ENCODE data around the gene U2AF1L4. TPM values are rescaled to one million over a fixed set of nuclear protein-coding genes. Genes with fewer than 3 reads are reported as not detected.

U2AF1L4 gene
- total RNA-seq, 1 donor from 2014 or later, result 24.9 TPM

DNA sequence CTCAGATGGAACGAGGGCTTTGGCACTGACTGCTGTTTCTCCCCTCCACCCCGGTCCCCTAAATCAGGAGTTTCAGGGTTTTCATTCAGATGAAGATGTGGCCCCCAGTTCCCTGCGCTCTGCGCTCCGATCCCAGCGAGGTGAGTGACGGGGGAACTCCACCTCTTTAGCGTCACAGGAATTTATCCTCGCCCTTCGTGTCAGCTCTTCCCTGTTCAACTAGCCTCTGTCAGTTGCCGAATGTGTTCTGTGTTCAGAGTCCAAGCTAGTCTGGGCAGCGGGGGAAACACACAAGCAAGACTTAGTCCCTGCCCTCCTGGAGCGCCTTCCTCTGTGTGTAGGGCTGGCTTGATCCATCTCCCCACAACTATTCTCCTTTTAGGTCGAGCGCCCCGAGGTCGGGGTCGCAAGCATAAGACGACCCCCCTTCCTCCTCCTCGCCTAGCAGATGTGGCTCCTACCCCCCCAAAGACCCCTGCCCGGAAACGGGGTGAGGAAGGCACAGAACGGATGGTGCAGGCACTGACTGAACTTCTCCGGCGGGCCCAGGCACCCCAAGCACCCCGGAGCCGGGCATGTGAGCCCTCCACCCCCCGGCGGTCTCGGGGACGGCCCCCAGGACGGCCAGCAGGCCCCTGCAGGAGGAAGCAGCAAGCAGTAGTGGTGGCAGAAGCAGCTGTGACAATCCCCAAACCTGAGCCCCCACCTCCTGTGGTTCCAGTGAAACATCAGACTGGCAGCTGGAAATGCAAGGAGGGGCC is 25.6 kb downstream of the U2AF1L4 start:
- Histone ChIP-seq H3K36me3 (peaks cover 48% of the 10 kb centered on the region), H3K27ac (replicated peaks) (peak overlapping the region; percentile 8)
- intact Hi-C loops (cut with micrococcal nuclease), result no loop called here

DNA sequence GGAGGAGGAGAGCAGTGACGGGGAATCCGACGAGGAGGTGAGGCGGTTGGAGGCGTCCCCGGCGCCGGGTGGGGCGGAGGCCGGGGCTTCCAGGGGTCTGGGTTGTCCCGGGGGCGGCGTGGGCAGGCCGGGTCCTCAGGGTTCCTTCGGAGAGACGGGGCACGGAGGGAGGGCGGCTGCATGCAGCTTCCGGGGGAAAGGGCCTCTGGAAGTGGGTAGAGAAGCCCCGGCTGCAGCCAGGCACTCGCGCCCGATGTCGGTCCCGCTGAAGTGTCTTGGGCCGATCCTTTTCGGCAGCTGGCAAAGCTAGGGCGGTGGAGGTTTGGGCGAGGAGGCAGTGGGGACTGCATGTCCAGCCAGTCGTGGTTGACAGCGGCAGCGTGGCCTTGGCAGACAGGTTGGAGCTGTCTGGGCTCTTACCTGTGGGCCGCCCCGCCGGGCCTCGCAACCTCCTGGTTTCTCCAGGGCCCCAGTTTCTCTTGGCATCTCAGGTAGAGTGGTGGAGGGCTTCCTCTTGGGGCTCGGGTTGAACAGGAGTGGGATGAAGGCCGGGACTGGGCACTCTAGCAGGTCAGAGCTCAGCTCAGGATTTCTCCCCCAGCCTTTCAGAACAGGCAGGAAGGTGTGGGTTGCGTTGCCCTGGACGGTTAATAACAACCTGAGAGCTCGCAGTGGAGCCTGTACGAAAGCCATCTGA is 26.7 kb downstream of the U2AF1L4 start:
- TF ChIP-seq, protein P1, sequence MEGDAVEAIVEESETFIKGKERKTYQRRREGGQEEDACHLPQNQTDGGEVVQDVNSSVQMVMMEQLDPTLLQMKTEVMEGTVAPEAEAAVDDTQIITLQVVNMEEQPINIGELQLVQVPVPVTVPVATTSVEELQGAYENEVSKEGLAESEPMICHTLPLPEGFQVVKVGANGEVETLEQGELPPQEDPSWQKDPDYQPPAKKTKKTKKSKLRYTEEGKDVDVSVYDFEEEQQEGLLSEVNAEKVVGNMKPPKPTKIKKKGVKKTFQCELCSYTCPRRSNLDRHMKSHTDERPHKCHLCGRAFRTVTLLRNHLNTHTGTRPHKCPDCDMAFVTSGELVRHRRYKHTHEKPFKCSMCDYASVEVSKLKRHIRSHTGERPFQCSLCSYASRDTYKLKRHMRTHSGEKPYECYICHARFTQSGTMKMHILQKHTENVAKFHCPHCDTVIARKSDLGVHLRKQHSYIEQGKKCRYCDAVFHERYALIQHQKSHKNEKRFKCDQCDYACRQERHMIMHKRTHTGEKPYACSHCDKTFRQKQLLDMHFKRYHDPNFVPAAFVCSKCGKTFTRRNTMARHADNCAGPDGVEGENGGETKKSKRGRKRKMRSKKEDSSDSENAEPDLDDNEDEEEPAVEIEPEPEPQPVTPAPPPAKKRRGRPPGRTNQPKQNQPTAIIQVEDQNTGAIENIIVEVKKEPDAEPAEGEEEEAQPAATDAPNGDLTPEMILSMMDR (IDR thresholded peaks at IDR 0.05; ENCODE audit: borderline replicate concordance), result no peak
- Histone ChIP-seq H3K36me3 (peaks cover 37% of the 10 kb centered on the region), H3K4me3 (peak overlapping the region; percentile 96), H3K27ac (replicated peaks) (peak overlapping the region; percentile 95), H3K9me3 (replicated peaks) (no peaks in the 10 kb centered on the region), H3K27me3 (ENCODE audit: low read depth) (no peaks in the 10 kb centered on the region), H3K4me1 (peaks cover 47% of the 10 kb centered on the region)
- DNase-seq, result peak; percentile 43
- intact Hi-C loops (cut with micrococcal nuclease), result no loop called here

More for the DNA sequence above, 25.6 kb downstream of the U2AF1L4 start:
- Histone ChIP-seq H3K4me3 (peak overlapping the region; percentile 96), H3K4me1 (peaks cover 47% of the 10 kb centered on the region), H3K27me3 (ENCODE audit: low read depth) (no peaks in the 10 kb centered on the region), H3K9me3 (replicated peaks) (no peaks in the 10 kb centered on the region)
- no peak for DNase-seq
- TF ChIP-seq, protein P1 (IDR thresholded peaks at IDR 0.05; ENCODE audit: borderline replicate concordance), result no peak

DNA sequence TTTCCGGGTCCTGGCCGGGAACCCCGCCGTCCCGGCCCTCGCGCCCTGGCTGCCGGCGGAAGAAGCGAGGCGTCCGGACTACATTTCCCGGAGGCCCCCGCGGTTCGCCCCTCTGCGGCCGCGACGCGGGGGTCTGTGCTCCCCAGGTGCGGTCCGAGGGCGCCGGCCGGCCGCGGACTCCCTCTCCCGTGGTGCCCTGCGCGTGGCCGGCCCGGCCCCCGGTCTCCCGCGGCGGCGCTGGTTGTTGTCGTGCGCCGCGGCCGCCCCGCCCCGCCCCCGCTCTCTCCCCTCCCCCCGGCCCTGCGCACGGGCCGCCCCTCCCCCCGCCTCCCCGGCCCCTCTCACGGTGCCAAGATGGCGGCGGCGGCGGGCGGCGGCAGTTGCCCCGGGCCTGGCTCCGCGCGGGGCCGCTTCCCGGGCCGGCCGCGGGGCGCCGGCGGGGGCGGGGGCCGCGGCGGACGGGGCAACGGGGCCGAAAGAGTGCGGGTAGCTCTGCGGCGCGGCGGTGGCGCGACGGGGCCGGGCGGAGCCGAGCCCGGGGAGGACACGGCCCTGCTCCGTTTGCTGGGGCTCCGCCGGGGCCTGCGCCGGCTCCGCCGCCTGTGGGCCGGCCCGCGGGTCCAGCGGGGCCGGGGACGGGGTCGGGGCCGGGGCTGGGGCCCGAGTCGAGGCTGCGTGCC is 27.4 kb downstream of the U2AF1L4 start, which contains the start of gene KMT2B:
Gene KMT2B, plus strand, starts transcription at position 339 of the 680 bp plus-strand sequence. Its CDS starts 16 bp downstream, at position 355.
- intact Hi-C loops (cut with micrococcal nuclease), result loop anchor here (2.0 kb wide), 1 partner anchor 21 kb away; no protein-coding TSS in a partner anchor
- DNase-seq, result no peak
- TF ChIP-seq, protein P1 (IDR thresholded peaks at IDR 0.05; ENCODE audit: borderline replicate concordance), result no peak
- H3K27ac ChIP-seq (replicated peaks), result peak within 1 kb of the TSS; percentile 95
- H3K36me3 ChIP-seq, result peaks cover 30% of the 10 kb centered on the region
- H3K4me3 ChIP-seq, result peak within 1 kb of the TSS; percentile 96
- H3K4me1 ChIP-seq, result peaks cover 47% of the 10 kb centered on the region
- no peaks in the 10 kb centered on the region for H3K27me3 ChIP-seq (ENCODE audit: low read depth)
- H3K9me3 ChIP-seq (replicated peaks), result no peaks in the 10 kb centered on the region

DNA sequence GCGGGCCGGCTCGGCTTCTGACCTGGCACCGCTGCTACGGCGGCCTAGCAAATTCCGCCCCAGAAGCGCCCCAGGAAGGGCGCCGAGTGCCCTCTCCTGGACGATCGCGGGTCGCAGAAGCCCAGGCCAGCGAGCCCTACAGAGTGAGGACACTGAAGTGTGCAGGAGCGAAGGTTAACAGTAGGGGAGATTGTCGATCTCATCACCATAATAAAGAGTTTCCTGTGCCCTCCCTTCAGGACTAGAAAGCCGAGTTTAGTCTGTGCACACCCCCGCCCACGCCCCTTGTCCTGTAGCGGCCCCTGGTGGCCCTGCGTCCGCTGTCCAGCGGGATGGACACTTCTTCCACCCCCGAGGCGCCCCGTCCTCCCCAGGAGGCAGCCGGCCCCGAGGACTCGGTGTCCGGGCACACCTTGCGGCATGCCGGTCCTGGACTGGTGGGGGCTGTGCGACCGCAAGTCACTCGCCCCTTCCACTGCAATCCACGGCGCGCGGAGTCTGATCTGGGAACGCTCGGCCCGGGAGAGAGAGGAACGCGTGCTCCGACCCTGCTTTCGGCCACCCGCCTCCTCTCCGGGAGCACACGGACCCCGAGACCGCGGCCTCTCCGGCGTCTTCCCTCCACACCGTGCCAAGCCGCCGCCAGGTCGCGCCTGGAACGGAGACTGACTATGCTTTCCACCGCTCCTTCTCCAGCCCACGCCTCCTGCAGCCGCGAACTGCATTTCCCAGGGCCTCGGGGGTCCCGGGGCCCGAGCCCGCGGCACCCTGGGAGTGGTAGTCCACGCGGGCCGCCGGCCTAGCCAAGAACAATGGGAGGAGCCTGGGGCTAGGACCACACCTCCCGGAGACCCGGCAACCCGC is 28.2 kb downstream of the U2AF1L4 start:
- Histone ChIP-seq H3K36me3 (peaks cover 22% of the 10 kb centered on the region), H3K4me1 (peaks cover 44% of the 10 kb centered on the region), H3K27me3 (ENCODE audit: low read depth) (no peaks in the 10 kb centered on the region), H3K27ac (replicated peaks) (peak overlapping the region; percentile 95), H3K9me3 (replicated peaks) (no peaks in the 10 kb centered on the region), H3K4me3 (peak overlapping the region; percentile 96)
- TF ChIP-seq, protein P1 (IDR thresholded peaks at IDR 0.05; ENCODE audit: borderline replicate concordance), result peak; percentile 91
- DNase-seq, result peak; percentile 96
- intact Hi-C loops (cut with micrococcal nuclease), result loop anchor here (2.0 kb wide), 1 partner anchor 20 kb away; no protein-coding TSS in a partner anchor
